OCI-LY7 (cell line): ENCODE data around the gene APOL6.

ENCODE experiments used
- CTCF ChIP-seq: fragments of 200-600 bp; sonication (generic); conservative IDR thresholded peaks from 2 replicates; pipeline ENCODE4 v1.5.1; 2014; ENCODE audit warnings: mild to moderate bottlenecking, antibody characterized with exemption, low read length, moderate library complexity, mixed read lengths
- EZH2phosphoT487 ChIP-seq: fragments of 200-600 bp; sonication (generic); IDR thresholded peaks from 2 replicates; pipeline ENCODE4 v1.6.1; 2018; ENCODE audit warnings: low read depth, borderline replicate concordance, mild to moderate bottlenecking, mixed run types, antibody characterized with exemption, low read length, moderate library complexity, mixed read lengths

- TF ChIP-seq CTCF (no peak), EZH2phosphoT487 (no peak)
Observed at GRCh38 chr22:35610741-35611140, 37.5 kb upstream of the APOL6 start.
